HCT116 (cell line): ENCODE measurements around the gene MTRF1L. TPM values are rescaled to one million over a fixed set of nuclear protein-coding genes. Genes with fewer than 3 reads are reported as not detected.

Experiments
- ATAC-seq: fragments of 200-7000 bp; cut with Tn5 transposase; 2 replicates; pipeline ENCODE4 v1.9.1; 2020; ENCODE audit warnings: mild to moderate bottlenecking, moderate library complexity
- BruUV-seq: library from RNA; stranded (reverse); fragments of 400-500 nt; replicated peaks from 2 replicates; lab custom pipeline; 2021; lab: Mats Ljungman, UMichigan
- CTCF ChIA-PET: fragments of 300-600 bp; sonication (Branson Sonifier 250); formaldehyde crosslinking; loops from one replicate; lab custom pipeline; 2021; ENCODE audit warnings: antibody characterized with exemption; lab: Charles Lee
- POLR2A ChIA-PET: fragments of 300-600, 350-600 bp; sonication (Branson Sonifier 250); formaldehyde crosslinking; loops from one replicate; lab custom pipeline; 2021; ENCODE audit warnings: antibody characterized with exemption; lab: Charles Lee
- RAD21 ChIA-PET, 2 experiments: fragments of 300-600 bp; sonication (Branson Sonifier 250); formaldehyde crosslinking; loops; one replicate each; lab custom pipeline; 2023; ENCODE audit warnings: low total read pairs in 2 of 2; ENCODE audit not compliant: uncharacterized antibody in 2 of 2, unreplicated experiment in 2 of 2, low non-redundant PET in 1 of 2; lab: Charles Lee
- DNase-seq: peaks from one replicate; pipeline ENCODE4 v3.0.0-alpha.2; 2010; ENCODE audit warnings: low read depth, low spot score
- H2AFZ ChIP-seq: fragments of 200-600 bp; shearing (Covaris generic), sonication (generic); 2 replicates; pipeline ENCODE4 v1.6.1; 2017; ENCODE audit warnings: low read depth, mixed run types, mixed read lengths, antibody characterized with exemption, low read length; ENCODE audit not compliant: poor library complexity, severe bottlenecking
- H3K27ac ChIP-seq: 2 replicates; pipeline ENCODE4 v1.5.1; 2012; ENCODE audit warnings: low read depth, low read length
- H3K27me3 ChIP-seq: fragments of 200-600 bp; sonication (generic); 2 replicates; pipeline ENCODE4 v1.6.1; 2016; ENCODE audit warnings: mixed run types, low read length, mixed read lengths; ENCODE audit not compliant: insufficient read depth
- H3K36me3 ChIP-seq, 2 experiments: fragments of 200-500 bp in 1 of 2; fragments of 200-600 bp in 1 of 2; sonication (Bioruptor generic) in 1 of 2; sonication (generic) in 1 of 2; 2 replicates each; pipeline versions ENCODE4 v1.5.1 to v1.6.1; 2014 to 2016; ENCODE audit warnings: low read length in 2 of 2, inconsistent platforms in 1 of 2, mixed read lengths in 1 of 2, mixed run types in 1 of 2; ENCODE audit not compliant: insufficient read depth in 2 of 2, control insufficient read depth in 1 of 2
- H3K4me1 ChIP-seq, 2 experiments: fragments of 200-600 bp in 1 of 2; sonication (generic) in 1 of 2; 2 replicates each; pipeline versions ENCODE4 v1.5.1 to v1.6.1; 2012 to 2017; ENCODE audit warnings: low read length in 2 of 2, inconsistent platforms in 1 of 2, mild to moderate bottlenecking in 1 of 2, mixed read lengths in 1 of 2, mixed run types in 1 of 2, moderate library complexity in 1 of 2; ENCODE audit not compliant: insufficient read depth in 2 of 2, control insufficient read depth in 1 of 2
- H3K4me2 ChIP-seq: fragments of 200-600 bp; sonication (generic); 2 replicates; pipeline ENCODE4 v1.6.1; 2017; ENCODE audit warnings: mixed run types, low read length, mixed read lengths
- H3K4me3 ChIP-seq, 2 experiments: fragments of 200-600 bp in 1 of 2; sonication (generic) in 1 of 2; replicated peaks in 1 of 2; 2 replicates each; pipeline ENCODE4 v1.5.1; 2011 to 2016; ENCODE audit warnings: low read length in 2 of 2, control low read depth in 1 of 2, low read depth in 1 of 2, mild to moderate bottlenecking in 1 of 2, mixed read lengths in 1 of 2, mixed run types in 1 of 2
- H3K79me2 ChIP-seq: fragments of 200-600 bp; sonication (generic); 2 replicates; pipeline ENCODE4 v1.6.1; 2017; ENCODE audit warnings: mild to moderate bottlenecking, mixed run types, low read length, moderate library complexity, mixed read lengths; ENCODE audit not compliant: insufficient read depth
- H3K9ac ChIP-seq: fragments of 200-600 bp; sonication (generic); 2 replicates; pipeline ENCODE4 v1.6.1; 2016; ENCODE audit warnings: low read length, mixed read lengths
- H3K9me2 ChIP-seq: fragments of 200-600 bp; sonication (generic), shearing (Covaris generic); 2 replicates; pipeline ENCODE4 v1.6.1; 2017; ENCODE audit warnings: mixed run types, mild to moderate bottlenecking, moderate library complexity; ENCODE audit not compliant: insufficient read depth
- H3K9me3 ChIP-seq, 2 experiments: fragments of 200-500 bp in 1 of 2; fragments of 200-600 bp in 1 of 2; sonication (Bioruptor generic) in 1 of 2; sonication (generic) in 1 of 2; 2 replicates each; pipeline ENCODE4 v1.6.1; 2014 to 2017; ENCODE audit warnings: low read length in 2 of 2, mixed read lengths in 2 of 2, inconsistent platforms in 1 of 2, low read depth in 1 of 2, mild to moderate bottlenecking in 1 of 2, mixed run types in 1 of 2, moderate library complexity in 1 of 2; ENCODE audit not compliant: control insufficient read depth in 1 of 2, insufficient read depth in 1 of 2
- H4K20me1 ChIP-seq: fragments of 200-600 bp; sonication (generic), shearing (Covaris generic); 2 replicates; pipeline ENCODE4 v1.6.1; 2017; ENCODE audit warnings: mixed run types, mild to moderate bottlenecking, moderate library complexity; ENCODE audit not compliant: insufficient read depth
- CBX3 ChIP-seq: IDR thresholded peaks from 2 replicates; pipeline ENCODE4 v1.6.1; 2012; ENCODE audit warnings: low read depth
- CEBPB ChIP-seq: IDR thresholded peaks from 2 replicates; pipeline ENCODE4 v1.6.1; 2012; ENCODE audit warnings: low read depth
- EGR1 ChIP-seq: IDR thresholded peaks from 2 replicates; pipeline ENCODE4 v1.6.1; 2012; ENCODE audit warnings: low read depth
- ELF1 ChIP-seq: IDR thresholded peaks from 2 replicates; pipeline ENCODE4 v1.6.1; 2012; ENCODE audit warnings: low read depth, borderline replicate concordance
- EZH2 ChIP-seq: fragments of 200-600 bp; sonication (generic); IDR thresholded peaks from 2 replicates; pipeline ENCODE4 v1.6.1; 2017; ENCODE audit warnings: antibody characterized with exemption, mixed run types
- FOSL1 ChIP-seq: IDR thresholded peaks from 2 replicates; pipeline ENCODE4 v1.6.1; 2012; ENCODE audit warnings: low read depth
- JUND ChIP-seq: IDR thresholded peaks from 2 replicates; pipeline ENCODE4 v1.6.1; 2012
- MAX ChIP-seq: IDR thresholded peaks from 2 replicates; pipeline ENCODE4 v1.6.1; 2012
- POLR2A ChIP-seq: IDR thresholded peaks from 2 replicates; pipeline ENCODE4 v1.7.0; 2011; ENCODE audit warnings: borderline replicate concordance; ENCODE audit not compliant: insufficient read depth, insufficient read length; ENCODE audit errors: extremely low read depth
- POLR2AphosphoS5 ChIP-seq: IDR thresholded peaks from 2 replicates; pipeline ENCODE4 v1.6.1; 2011; ENCODE audit warnings: mild to moderate bottlenecking, low read depth, low read length, moderate library complexity
- RAD21 ChIP-seq: IDR thresholded peaks from 2 replicates; pipeline ENCODE4 v1.6.1; 2012; ENCODE audit warnings: low read depth, mild to moderate bottlenecking
- REST ChIP-seq: IDR thresholded peaks from 2 replicates; pipeline ENCODE4 v1.6.1; 2012; ENCODE audit warnings: low read depth
- SIN3A ChIP-seq: IDR thresholded peaks from 2 replicates; pipeline ENCODE4 v1.6.1; 2012; ENCODE audit warnings: low read depth
- SP1 ChIP-seq: IDR thresholded peaks from 2 replicates; pipeline ENCODE4 v1.6.1; 2012; ENCODE audit warnings: low read depth
- TCF7L2 ChIP-seq: IDR thresholded peaks from 2 replicates; pipeline ENCODE4 v1.7.0; 2011; ENCODE audit warnings: borderline replicate concordance, inconsistent platforms; ENCODE audit not compliant: insufficient read depth, insufficient read length; ENCODE audit errors: extremely low read depth
- YY1 ChIP-seq: IDR thresholded peaks from 2 replicates; pipeline ENCODE4 v1.6.1; 2011; ENCODE audit warnings: low read length, low read depth, moderate library complexity, mild to moderate bottlenecking; ENCODE audit not compliant: insufficient replicate concordance; ENCODE audit errors: extremely low read depth
- ZBTB33 ChIP-seq: IDR thresholded peaks from 2 replicates; pipeline ENCODE4 v1.6.1; 2011; ENCODE audit warnings: mild to moderate bottlenecking, low read length, moderate library complexity; ENCODE audit not compliant: insufficient replicate concordance; ENCODE audit errors: extremely low read depth
- ZFX ChIP-seq: fragments of 450-650 bp; IDR thresholded peaks from 2 replicates; pipeline ENCODE4 v1.6.1; 2017
- ZNF274 ChIP-seq: fragments of 200-500 bp; sonication (Bioruptor generic); IDR thresholded peaks from 2 replicates; pipeline ENCODE4 v1.6.1; 2014; ENCODE audit warnings: mild to moderate bottlenecking, low read depth, low read length, inconsistent platforms
- intact Hi-C: fragments of 100-400 bp; cut with micrococcal nuclease; formaldehyde crosslinking; loops from 2 replicates; pipeline ENCODE4 v1.10.0; 2022
- total RNA-seq: library from RNA; stranded (reverse); gene quantifications from one replicate; pipeline ENCODE4 v1.2.1, GENCODE V29; 2021; ENCODE audit not compliant: unreplicated experiment

The MTRF1L gene
- total RNA-seq, 1 experiment from 2014 or later, result 26.2 TPM

DNA sequence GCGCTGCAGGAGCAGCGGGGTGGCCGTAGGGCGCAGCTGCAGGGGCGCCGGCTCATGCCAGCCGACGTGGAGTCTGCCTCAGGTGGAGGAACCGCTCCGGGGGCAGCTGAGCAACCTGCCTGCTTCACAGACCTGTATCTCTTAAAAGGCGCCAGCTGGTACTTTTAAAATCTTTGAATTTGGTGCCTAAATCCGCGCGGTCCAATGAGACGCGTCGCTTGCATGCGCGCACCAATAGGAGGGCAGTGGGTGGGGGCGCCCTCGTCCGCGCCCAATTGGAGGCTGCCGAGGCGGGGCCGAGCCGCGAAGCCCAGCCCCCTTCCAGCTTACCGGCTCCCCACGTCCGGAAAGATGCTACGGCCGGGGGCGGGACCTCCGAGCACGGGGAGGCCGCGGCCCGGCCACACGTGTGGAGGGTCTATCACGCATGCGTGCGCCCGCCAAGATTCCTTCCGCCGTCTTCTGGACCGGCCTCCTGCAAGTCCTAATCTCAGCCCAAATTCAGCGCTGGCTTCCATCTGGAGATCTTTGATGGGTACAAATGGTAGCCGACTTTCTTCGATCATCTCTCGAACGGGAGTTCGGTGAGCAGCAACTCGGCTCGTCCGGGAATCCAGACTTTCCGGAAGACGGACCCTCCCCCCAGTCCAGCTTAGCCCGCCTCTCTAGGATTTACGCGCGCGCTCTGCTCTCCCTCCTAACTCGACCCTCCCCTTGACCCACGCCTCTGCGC, 19.4 kb downstream of the MTRF1L start, which contains the start of gene FBXO5:
Gene FBXO5 (minus strand): TSS at position 138 of the 733 bp plus-strand sequence. CDS start 82 bp downstream, at position 56.
- peak within 1 kb of the TSS; percentile 93 to 94 for H3K4me3 ChIP-seq
- peaks cover 84% of the 10 kb centered on the region for H3K79me2 ChIP-seq
- H3K9me3 ChIP-seq, result no peaks in the 10 kb centered on the region
- ATAC-seq (peak; percentile 89), DNase-seq (peak; percentile 94)
- H3K9ac ChIP-seq, result peak within 1 kb of the TSS; percentile 99
- H4K20me1 ChIP-seq, result no peaks in the 10 kb centered on the region
- POLR2A ChIA-PET, result interaction anchor here (0.6 to 1.9 kb wide), 11 partner anchors 10 to 255 kb away, joined by 3 to 6 read pairs (median 3); partner anchors contain the start of gene MTRF1L
- CTCF ChIA-PET, result interaction anchor here (1.0 kb wide), 1 partner anchor 10 kb away, joined by 4 read pairs; no protein-coding TSS in a partner anchor
- H3K27me3 ChIP-seq, result no peaks in the 10 kb centered on the region
- peaks cover 8 to 28% of the 10 kb centered on the region in 2 experiments; a peak in 3 of 4 replicates for H3K4me1 ChIP-seq
- RAD21 ChIA-PET, result no interaction called here
- peaks cover under 1 to 25% of the 10 kb centered on the region in 2 experiments; a peak in 2 of 4 replicates for H3K36me3 ChIP-seq
- BruUV-seq, result no TSS peak
- intact Hi-C loops, result no loop called here
- peak within 1 kb of the TSS; percentile 90 for H3K27ac ChIP-seq
- peak within 1 kb of the TSS; percentile 93 for H3K4me2 ChIP-seq
- no peaks in the 10 kb centered on the region for H3K9me2 ChIP-seq
- peak within 1 kb of the TSS; percentile 78 for H2AFZ ChIP-seq
- TF ChIP-seq EZH2, result no peak
- TF ChIP-seq MAX, result peak; percentile 88
- TF ChIP-seq ELF1, result peak; percentile 41; the same call in 1 of the 2 replicates
- peak; percentile 98 for TF ChIP-seq SIN3A
- peak; percentile 72 for TF ChIP-seq POLR2AphosphoS5
- TF ChIP-seq ZBTB33, result no peak
- TF ChIP-seq FOSL1, result no peak
- TF ChIP-seq YY1, result no peak
- no peak for TF ChIP-seq CEBPB
- no peak for TF ChIP-seq RAD21
- TF ChIP-seq TCF7L2, result no peak
- peak; percentile 37; the same call in 1 of the 2 replicates for TF ChIP-seq EGR1
- peak; percentile 98 for TF ChIP-seq SP1
- TF ChIP-seq CBX3, result no peak
- no peak for TF ChIP-seq REST
- no peak for TF ChIP-seq ZNF274
- TF ChIP-seq JUND, result no peak
- no peak for TF ChIP-seq ZFX
- peak; percentile 76 for TF ChIP-seq POLR2A
